ENCODE data around the gene ADK.

GRCh38 chr10:74186678-74187077 is 35.7 kb downstream of the ADK start:
- TF ChIP-seq POLR2AphosphoS5 (IDR thresholded peaks at IDR 0.05; ENCODE audit: insufficient read depth, low read depth, low read length): no peak
- TF ChIP-seq JUN (IDR thresholded peaks at IDR 0.05; ENCODE audit: borderline replicate concordance, insufficient read depth, insufficient read length, low read depth): no peak
- TF ChIP-seq CTCF (IDR thresholded peaks at IDR 0.05; ENCODE audit: extremely low read depth in 1 of 2, insufficient read depth in 1 of 2, low read depth in 1 of 2, low read length in 2 of 2): no peak
- TF ChIP-seq EZH2 (IDR thresholded peaks at IDR 0.05; ENCODE audit: borderline replicate concordance, low read depth, low read length, severe bottlenecking): no peak
- TF ChIP-seq POLR2A (IDR thresholded peaks at IDR 0.05; ENCODE audit: low read depth, low read length): no peak
- no peak for TF ChIP-seq MAX (IDR thresholded peaks at IDR 0.05; ENCODE audit: insufficient read depth, insufficient read length)
- TF ChIP-seq MYC (IDR thresholded peaks at IDR 0.05; ENCODE audit: low read depth, low read length): no peak
- no peak for TF ChIP-seq FOS (IDR thresholded peaks at IDR 0.05; ENCODE audit: borderline replicate concordance, insufficient read depth, low read length)

Data from endothelial cell of umbilical vein (primary cell).